ENCODE results near the gene KSR1. TPM values are rescaled to one million over a fixed set of nuclear protein-coding genes. Genes with fewer than 3 reads are reported as not detected.

The KSR1 gene
- total RNA-seq, 1 donor from 2014 or later = 40.3 TPM

DNA sequence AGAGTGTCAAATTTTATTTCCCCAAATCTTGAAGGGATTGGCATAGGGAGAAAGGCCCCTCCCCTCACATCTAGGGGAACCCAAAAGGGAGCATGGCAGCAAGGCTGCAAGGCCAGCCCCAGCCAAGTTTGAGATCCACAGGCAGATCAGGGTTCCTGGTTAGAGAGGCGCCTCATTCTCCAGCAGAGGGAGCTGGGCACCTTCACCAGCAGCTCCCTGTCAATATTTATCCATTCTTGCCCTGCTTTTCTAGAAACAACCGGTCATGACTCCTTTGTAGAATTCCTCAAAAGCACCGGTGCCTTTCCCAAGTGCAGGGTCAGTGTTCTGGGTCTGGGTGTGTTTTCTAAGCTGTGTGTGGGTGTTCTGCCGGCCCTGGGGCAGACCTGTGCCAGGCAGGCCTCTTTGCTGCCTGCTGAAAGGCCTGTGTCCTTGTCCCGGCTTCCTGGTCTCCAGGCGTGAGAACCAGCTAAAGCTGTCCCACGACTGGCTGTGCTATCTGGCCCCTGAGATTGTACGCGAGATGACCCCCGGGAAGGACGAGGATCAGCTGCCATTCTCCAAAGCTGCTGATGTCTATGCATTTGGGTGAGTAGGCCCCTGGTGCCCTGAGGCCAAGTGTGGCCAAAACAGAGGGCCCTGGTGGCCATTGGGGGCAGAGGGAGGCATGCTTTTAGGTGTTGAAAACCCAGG, 153.5 kb downstream of the KSR1 start:
- TF ChIP-seq POLR2AphosphoS5 (IDR thresholded peaks at IDR 0.05; ENCODE audit: insufficient read depth in 1 of 2, low read depth in 1 of 2) (no peak), POLR2A (IDR thresholded peaks at IDR 0.05) (no peak)
- TF ChIP-seq, protein P1, sequence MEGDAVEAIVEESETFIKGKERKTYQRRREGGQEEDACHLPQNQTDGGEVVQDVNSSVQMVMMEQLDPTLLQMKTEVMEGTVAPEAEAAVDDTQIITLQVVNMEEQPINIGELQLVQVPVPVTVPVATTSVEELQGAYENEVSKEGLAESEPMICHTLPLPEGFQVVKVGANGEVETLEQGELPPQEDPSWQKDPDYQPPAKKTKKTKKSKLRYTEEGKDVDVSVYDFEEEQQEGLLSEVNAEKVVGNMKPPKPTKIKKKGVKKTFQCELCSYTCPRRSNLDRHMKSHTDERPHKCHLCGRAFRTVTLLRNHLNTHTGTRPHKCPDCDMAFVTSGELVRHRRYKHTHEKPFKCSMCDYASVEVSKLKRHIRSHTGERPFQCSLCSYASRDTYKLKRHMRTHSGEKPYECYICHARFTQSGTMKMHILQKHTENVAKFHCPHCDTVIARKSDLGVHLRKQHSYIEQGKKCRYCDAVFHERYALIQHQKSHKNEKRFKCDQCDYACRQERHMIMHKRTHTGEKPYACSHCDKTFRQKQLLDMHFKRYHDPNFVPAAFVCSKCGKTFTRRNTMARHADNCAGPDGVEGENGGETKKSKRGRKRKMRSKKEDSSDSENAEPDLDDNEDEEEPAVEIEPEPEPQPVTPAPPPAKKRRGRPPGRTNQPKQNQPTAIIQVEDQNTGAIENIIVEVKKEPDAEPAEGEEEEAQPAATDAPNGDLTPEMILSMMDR (IDR thresholded peaks at IDR 0.05) = no peak
- Histone ChIP-seq H3K4me1 (no peaks in the 10 kb centered on the region), H3K27me3 (no peaks in the 10 kb centered on the region), H3K27ac (no peak overlapping the region), H3K36me3 (peaks cover 0 to 50% of the 10 kb centered on the region in 2 donors), H3K4me3 (no peak overlapping the region), H3K9me3 (no peaks in the 10 kb centered on the region)
- intact Hi-C loops (cut with DNase I) = no loop called here
- DNase-seq (ENCODE audit: extremely low spot score in 2 of 2) = no peak

DNA sequence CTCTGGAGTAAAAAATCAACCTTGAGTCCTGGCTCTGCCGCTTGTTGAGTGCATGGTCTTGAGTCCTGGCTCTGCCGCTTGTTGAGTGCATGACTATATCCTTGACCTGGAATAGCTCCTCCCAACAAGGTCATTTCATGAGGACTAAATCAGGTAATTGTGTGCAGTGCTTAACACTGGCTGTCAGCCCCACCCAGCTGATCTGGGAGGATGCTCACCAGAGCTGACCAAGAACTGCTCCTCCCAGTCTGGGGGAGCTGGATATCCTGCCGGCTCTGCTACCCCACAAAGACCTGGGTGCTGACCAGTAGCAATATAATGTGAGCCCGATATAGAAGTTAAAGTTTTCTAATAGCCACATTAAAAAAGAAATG, 154.0 kb downstream of the KSR1 start:
- no peaks in the 10 kb centered on the region for H3K27me3 ChIP-seq
- DNase-seq (ENCODE audit: extremely low spot score in 2 of 2) = no peak
- TF ChIP-seq POLR2AphosphoS5 (IDR thresholded peaks at IDR 0.05; ENCODE audit: insufficient read depth in 1 of 2, low read depth in 1 of 2) (no peak), POLR2A (IDR thresholded peaks at IDR 0.05) (no peak)
- TF ChIP-seq, protein P1 (IDR thresholded peaks at IDR 0.05) = no peak
- intact Hi-C loops (cut with DNase I) = no loop called here
- no peaks in the 10 kb centered on the region for H3K4me1 ChIP-seq
- H3K9me3 ChIP-seq = no peaks in the 10 kb centered on the region
- no peak overlapping the region for H3K4me3 ChIP-seq
- H3K27ac ChIP-seq = no peak overlapping the region
- peaks cover 0 to 49% of the 10 kb centered on the region in 2 donors for H3K36me3 ChIP-seq

DNA sequence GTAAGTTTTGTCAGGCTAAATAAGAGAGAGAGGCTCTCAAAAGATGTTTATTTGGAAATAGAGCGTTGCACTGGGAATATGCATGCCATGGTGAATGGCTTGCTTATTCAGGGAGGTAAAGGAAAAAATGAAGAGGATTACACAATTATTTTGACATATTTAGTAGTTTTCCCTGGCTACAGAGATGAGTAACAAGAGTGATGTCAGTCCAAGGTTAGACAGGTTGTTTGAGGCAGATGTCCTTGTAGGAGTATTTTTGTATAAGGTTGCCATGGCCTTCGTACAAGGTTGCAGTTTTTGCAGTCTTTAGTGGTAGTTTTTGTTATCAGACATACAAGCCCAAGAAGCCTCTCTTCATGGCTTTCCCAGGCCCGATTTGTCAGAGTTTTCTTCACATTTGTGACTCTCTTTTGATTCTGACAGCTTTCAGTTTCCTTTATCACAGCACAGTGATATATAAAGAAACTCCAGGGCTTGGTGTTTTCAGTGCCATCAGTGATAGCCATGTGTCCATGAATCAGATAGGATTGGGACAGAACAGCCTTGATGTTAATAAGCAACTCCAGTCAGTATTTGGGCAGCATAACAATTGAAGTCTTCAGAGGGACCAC, 156.0 kb downstream of the KSR1 start:
- Histone ChIP-seq H3K27ac (no peak overlapping the region), H3K36me3 (peaks cover 0 to 48% of the 10 kb centered on the region in 2 donors), H3K27me3 (no peaks in the 10 kb centered on the region), H3K9me3 (no peaks in the 10 kb centered on the region), H3K4me1 (no peaks in the 10 kb centered on the region), H3K4me3 (no peak overlapping the region)
- intact Hi-C loops (cut with DNase I) = no loop called here
- DNase-seq (ENCODE audit: extremely low spot score in 2 of 2) = no peak
- TF ChIP-seq POLR2AphosphoS5 (IDR thresholded peaks at IDR 0.05; ENCODE audit: insufficient read depth in 1 of 2, low read depth in 1 of 2) = no peak
- TF ChIP-seq POLR2A (IDR thresholded peaks at IDR 0.05) = no peak
- TF ChIP-seq, protein P1 (IDR thresholded peaks at IDR 0.05) = no peak

DNA sequence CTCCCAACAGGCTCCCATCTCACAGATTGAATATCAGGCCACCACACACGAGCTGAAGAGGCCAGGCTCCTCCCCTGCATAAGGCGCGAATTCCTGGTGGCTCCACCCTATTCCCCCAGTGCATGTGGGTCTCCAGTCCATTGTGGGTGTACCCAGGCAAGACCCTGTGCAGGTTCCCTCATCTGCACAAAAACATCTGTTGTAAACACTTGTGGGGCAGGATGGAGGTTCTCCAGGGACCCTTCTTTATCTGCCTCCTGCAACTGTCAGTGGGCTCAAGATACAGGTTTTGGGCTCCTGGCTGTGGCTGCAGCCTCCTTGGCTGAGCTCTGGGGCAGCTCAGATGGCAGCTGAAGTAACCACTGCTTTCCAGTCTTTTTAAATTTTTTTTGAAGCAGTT, 157.2 kb downstream of the KSR1 start:
- H3K4me1 ChIP-seq = no peaks in the 10 kb centered on the region
- intact Hi-C loops (cut with DNase I) = no loop called here
- H3K27me3 ChIP-seq = no peaks in the 10 kb centered on the region
- no peak for DNase-seq (ENCODE audit: extremely low spot score in 2 of 2)
- TF ChIP-seq, protein P1 (IDR thresholded peaks at IDR 0.05) = no peak
- no peak for TF ChIP-seq POLR2A (IDR thresholded peaks at IDR 0.05)
- no peak for TF ChIP-seq POLR2AphosphoS5 (IDR thresholded peaks at IDR 0.05; ENCODE audit: insufficient read depth in 1 of 2, low read depth in 1 of 2)
- H3K9me3 ChIP-seq = no peaks in the 10 kb centered on the region
- no peak overlapping the region for H3K4me3 ChIP-seq
- H3K27ac ChIP-seq = no peak overlapping the region
- peaks cover 0 to 50% of the 10 kb centered on the region in 2 donors for H3K36me3 ChIP-seq

DNA sequence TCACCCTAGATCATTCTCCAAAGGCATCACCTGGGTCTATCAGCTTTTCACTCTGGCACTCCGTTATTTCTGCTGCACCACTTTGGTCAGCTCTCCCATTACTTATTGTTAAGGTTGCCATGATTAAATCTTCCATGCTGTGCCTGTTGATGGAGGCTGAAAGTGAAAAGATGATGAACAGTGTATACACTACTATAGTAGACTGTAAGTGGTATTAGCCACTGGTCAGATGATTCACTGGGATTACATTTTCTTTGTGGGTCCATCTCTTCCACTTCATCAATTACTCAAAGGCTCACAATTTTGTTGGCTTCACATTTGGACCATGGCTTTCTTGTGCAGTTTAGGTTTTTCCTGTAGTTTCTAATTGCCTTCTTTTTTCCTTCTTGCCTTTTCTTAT, 158.9 kb downstream of the KSR1 start:
- no peak for DNase-seq (ENCODE audit: extremely low spot score in 2 of 2)
- no peak for TF ChIP-seq POLR2A (IDR thresholded peaks at IDR 0.05)
- no peak for TF ChIP-seq POLR2AphosphoS5 (IDR thresholded peaks at IDR 0.05; ENCODE audit: insufficient read depth in 1 of 2, low read depth in 1 of 2)
- TF ChIP-seq, protein P1 (IDR thresholded peaks at IDR 0.05) = no peak
- Histone ChIP-seq H3K4me1 (no peaks in the 10 kb centered on the region), H3K27ac (no peak overlapping the region), H3K9me3 (no peaks in the 10 kb centered on the region), H3K27me3 (no peaks in the 10 kb centered on the region), H3K36me3 (peaks cover 0 to 58% of the 10 kb centered on the region in 2 donors), H3K4me3 (no peak overlapping the region)
- intact Hi-C loops (cut with DNase I) = no loop called here

All from vagina (tissue), 2 donors.